Fibroblast of lung (primary cell): Measurements from ENCODE around the gene FRMD4A. TPM values are rescaled to one million over a fixed set of nuclear protein-coding genes. Genes with fewer than 3 reads are reported as not detected.

Source experiments
- DNase-seq, 2 donors: peaks; one replicate each; pipeline versions ENCODE4 v3.0.0 to v3.0.0-alpha.2; 2010; ENCODE audit warnings: low read depth in 2 of 2
- H2AFZ ChIP-seq: 2 replicates; pipeline ENCODE4 v1.5.1; 2012; ENCODE audit warnings: low read length, control low read depth, inconsistent platforms
- H3K27ac ChIP-seq: 2 replicates; pipeline ENCODE4 v1.5.1; 2011; ENCODE audit warnings: low read length, control low read depth; ENCODE audit not compliant: insufficient read depth
- H3K27me3 ChIP-seq: 2 replicates; pipeline ENCODE4 v1.5.1; 2011; ENCODE audit warnings: mild to moderate bottlenecking, low read length; ENCODE audit not compliant: control insufficient read depth, insufficient read depth
- H3K36me3 ChIP-seq: 2 replicates; pipeline ENCODE4 v1.5.1; 2011; ENCODE audit warnings: low read length; ENCODE audit not compliant: control insufficient read depth, insufficient read depth
- H3K4me1 ChIP-seq: 2 replicates; pipeline ENCODE4 v1.5.1; 2011; ENCODE audit warnings: low read length; ENCODE audit not compliant: control insufficient read depth, insufficient read depth; ENCODE audit errors: extremely low read depth
- H3K4me2 ChIP-seq: 2 replicates; pipeline ENCODE4 v1.5.1; 2011; ENCODE audit warnings: low read length, control low read depth; ENCODE audit not compliant: insufficient read depth; ENCODE audit errors: extremely low read depth
- H3K4me3 ChIP-seq, 4 experiments: fragments of 200-600 bp in 1 of 4; sonication (generic) in 1 of 4; replicated peaks in 1 of 4; 2 replicates each; pipeline ENCODE4 v1.5.1; 2011 to 2016; ENCODE audit warnings: low read length in 4 of 4, low read depth in 3 of 4, mild to moderate bottlenecking in 3 of 4, control low read depth in 2 of 4, inconsistent platforms in 1 of 4, mixed read lengths in 1 of 4; ENCODE audit not compliant: insufficient read depth in 1 of 4; ENCODE audit errors: control extremely low read depth in 1 of 4
- H3K79me2 ChIP-seq: 2 replicates; pipeline ENCODE4 v1.5.1; 2012; ENCODE audit warnings: mild to moderate bottlenecking, low read length, inconsistent platforms; ENCODE audit not compliant: control insufficient read depth, insufficient read depth
- H3K9ac ChIP-seq: 2 replicates; pipeline ENCODE4 v1.5.1; 2011; ENCODE audit warnings: mild to moderate bottlenecking, low read length, control low read depth; ENCODE audit not compliant: insufficient read depth
- H3K9me3 ChIP-seq: 2 replicates; pipeline ENCODE4 v1.5.1; 2012; ENCODE audit warnings: low read depth, low read length; ENCODE audit not compliant: control insufficient read depth, insufficient read depth
- H4K20me1 ChIP-seq: 2 replicates; pipeline ENCODE4 v1.5.1; 2011; ENCODE audit warnings: low read length; ENCODE audit not compliant: control insufficient read depth, insufficient read depth; ENCODE audit errors: extremely low read depth
- EZH2 ChIP-seq: IDR thresholded peaks from 2 replicates; pipeline ENCODE4 v1.5.1; 2012; ENCODE audit warnings: low read length, control low read depth, mild to moderate bottlenecking; ENCODE audit errors: missing control alignments
- polyA plus RNA-seq, 2 donors: library from polyadenylated mRNA; depleted of rRNA in 1 of 2; stranded (reverse) in 1 of 2; unstranded in 1 of 2; fragments of >200 nt; gene quantifications; 2 replicates each; pipeline ENCODE4 v1.2.1, GENCODE V29; 2011 to 2012; ENCODE audit warnings: missing spikeins in 1 of 2
- total RNA-seq: library from RNA; depleted of rRNA; stranded (reverse); fragments of >200 nt; gene quantifications from 2 replicates; pipeline ENCODE4 v1.2.1, GENCODE V29; 2014
- TF ChIP-seq, protein P1 (sequence below), 2 donors: IDR thresholded peaks in 1 of 2; conservative IDR thresholded peaks in 1 of 2; 1 replicate in 1 of 2; 2 replicates in 1 of 2; pipeline ENCODE4 v1.5.1; 2011 to 2012; ENCODE audit warnings: low read length in 2 of 2, control low read depth in 1 of 2, inconsistent platforms in 1 of 2, low read depth in 1 of 2, mild to moderate bottlenecking in 1 of 2

Gene FRMD4A
- total and polyA plus RNA-seq, 2 donors (not counting 1 experiment from before 2014, with no cell fraction given) = 26.9 to 63.6 TPM

DNA sequence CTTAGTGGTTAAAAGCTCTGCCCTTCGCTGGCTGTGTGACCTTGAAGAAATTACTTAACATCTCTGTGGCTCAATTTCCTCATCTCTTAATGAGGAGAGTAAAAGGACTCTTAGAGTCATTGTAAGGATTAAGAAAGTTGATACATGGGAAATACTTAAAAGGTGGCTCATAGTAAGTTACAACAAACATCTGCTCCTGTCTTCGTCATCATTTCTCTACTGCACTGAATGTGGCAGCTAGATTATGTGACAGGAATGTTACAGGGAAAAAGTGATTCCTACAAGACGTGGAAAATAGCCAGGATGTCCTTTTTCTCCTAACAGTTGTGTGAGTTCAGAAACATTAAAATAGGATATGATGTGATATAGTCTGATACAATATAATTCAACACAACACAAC, 184.7 kb downstream of the FRMD4A start:
- no peak overlapping the region for H3K9ac ChIP-seq
- peak overlapping the region; percentile 26 for H3K27ac ChIP-seq
- TF ChIP-seq, protein P1, sequence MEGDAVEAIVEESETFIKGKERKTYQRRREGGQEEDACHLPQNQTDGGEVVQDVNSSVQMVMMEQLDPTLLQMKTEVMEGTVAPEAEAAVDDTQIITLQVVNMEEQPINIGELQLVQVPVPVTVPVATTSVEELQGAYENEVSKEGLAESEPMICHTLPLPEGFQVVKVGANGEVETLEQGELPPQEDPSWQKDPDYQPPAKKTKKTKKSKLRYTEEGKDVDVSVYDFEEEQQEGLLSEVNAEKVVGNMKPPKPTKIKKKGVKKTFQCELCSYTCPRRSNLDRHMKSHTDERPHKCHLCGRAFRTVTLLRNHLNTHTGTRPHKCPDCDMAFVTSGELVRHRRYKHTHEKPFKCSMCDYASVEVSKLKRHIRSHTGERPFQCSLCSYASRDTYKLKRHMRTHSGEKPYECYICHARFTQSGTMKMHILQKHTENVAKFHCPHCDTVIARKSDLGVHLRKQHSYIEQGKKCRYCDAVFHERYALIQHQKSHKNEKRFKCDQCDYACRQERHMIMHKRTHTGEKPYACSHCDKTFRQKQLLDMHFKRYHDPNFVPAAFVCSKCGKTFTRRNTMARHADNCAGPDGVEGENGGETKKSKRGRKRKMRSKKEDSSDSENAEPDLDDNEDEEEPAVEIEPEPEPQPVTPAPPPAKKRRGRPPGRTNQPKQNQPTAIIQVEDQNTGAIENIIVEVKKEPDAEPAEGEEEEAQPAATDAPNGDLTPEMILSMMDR (conservative IDR thresholded peaks at IDR 0.05 in 1 of 2, IDR thresholded peaks at IDR 0.05 in 1 of 2; ENCODE audit: low read depth in 1 of 2, low read length in 2 of 2) = no peak
- no peak for TF ChIP-seq EZH2

DNA sequence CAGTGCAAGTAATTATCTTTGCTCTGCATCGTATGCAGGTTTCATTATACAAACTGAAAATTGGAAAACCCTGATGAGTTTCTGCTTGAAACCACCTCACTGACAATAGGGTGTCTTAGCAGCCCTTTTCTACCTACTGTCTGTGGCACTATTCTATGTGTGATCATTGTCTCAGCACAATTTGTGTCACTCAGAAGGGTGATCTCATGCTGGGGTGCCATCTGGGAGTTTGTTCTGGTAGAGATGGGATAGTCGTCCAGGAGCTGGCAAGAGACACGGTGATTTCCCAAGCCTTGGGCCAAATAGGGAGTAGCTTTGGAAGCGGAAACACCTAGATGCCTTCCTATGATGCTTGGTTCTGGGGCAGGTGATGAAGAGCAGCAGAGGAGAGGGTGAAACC, 186.3 kb downstream of the FRMD4A start:
- Histone ChIP-seq H3K4me1 (peaks cover 3% of the 10 kb centered on the region), H3K4me3 (no peak overlapping the region), H3K4me2 (no peak overlapping the region), H2AFZ (no peak overlapping the region), H3K27me3 (peaks cover 2% of the 10 kb centered on the region), H3K79me2 (no peaks in the 10 kb centered on the region), H3K27ac (no peak overlapping the region), H3K9me3 (no peaks in the 10 kb centered on the region), H4K20me1 (no peaks in the 10 kb centered on the region), H3K9ac (no peak overlapping the region), H3K36me3 (no peaks in the 10 kb centered on the region)
- TF ChIP-seq, protein P1 (conservative IDR thresholded peaks at IDR 0.05 in 1 of 2, IDR thresholded peaks at IDR 0.05 in 1 of 2; ENCODE audit: low read depth in 1 of 2, low read length in 2 of 2) = no peak
- no peak for TF ChIP-seq EZH2
- no peak for DNase-seq

More for the DNA sequence above, 184.7 kb downstream of the FRMD4A start:
- Histone ChIP-seq H3K9me3 (no peaks in the 10 kb centered on the region), H4K20me1 (no peaks in the 10 kb centered on the region), H3K4me2 (peak overlapping the region; percentile 44), H3K36me3 (no peaks in the 10 kb centered on the region), H3K27me3 (no peaks in the 10 kb centered on the region), H3K4me3 (no peak overlapping the region), H3K4me1 (peaks cover 3% of the 10 kb centered on the region), H3K79me2 (no peaks in the 10 kb centered on the region), H2AFZ (no peak overlapping the region)
- DNase-seq = peak; percentile 83 to 87

DNA sequence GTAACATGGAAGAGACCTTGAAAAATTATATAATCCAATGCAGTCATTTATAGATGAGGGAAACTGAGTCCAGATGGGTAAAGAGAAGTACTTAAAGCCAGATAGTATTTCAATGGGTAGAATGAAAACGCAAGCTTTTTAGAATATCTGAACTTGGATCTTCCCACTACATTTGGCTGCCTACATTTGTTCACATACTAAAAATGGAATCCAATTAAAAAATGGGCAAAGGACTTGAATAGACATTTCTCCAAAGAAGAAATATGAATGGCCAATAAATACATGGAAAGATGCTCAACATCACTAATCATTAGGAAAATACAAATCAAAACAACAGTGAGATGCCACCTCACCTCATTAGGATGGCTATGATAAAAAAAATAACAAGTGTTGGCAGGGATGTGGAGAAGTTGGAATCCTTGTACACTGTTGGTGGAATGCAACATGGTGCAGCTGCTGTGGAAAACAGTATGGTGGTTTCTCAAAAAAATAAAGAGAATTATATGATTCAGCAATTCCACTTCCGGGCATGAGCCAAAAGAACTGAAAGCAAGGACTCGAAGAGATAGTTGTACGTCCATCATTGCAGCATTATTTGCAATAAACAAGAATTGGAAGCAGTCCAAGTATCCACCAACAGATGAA, 188.0 kb downstream of the FRMD4A start:
- no peak overlapping the region for H2AFZ ChIP-seq
- TF ChIP-seq EZH2 = no peak
- TF ChIP-seq, protein P1 (conservative IDR thresholded peaks at IDR 0.05 in 1 of 2, IDR thresholded peaks at IDR 0.05 in 1 of 2; ENCODE audit: low read depth in 1 of 2, low read length in 2 of 2) = no peak
- no peak overlapping the region for H3K4me3 ChIP-seq
- H3K27ac ChIP-seq = no peak overlapping the region
- no peak overlapping the region for H3K4me2 ChIP-seq
- H3K36me3 ChIP-seq = no peaks in the 10 kb centered on the region
- no peak overlapping the region for H3K9ac ChIP-seq
- no peaks in the 10 kb centered on the region for H4K20me1 ChIP-seq
- no peaks in the 10 kb centered on the region for H3K79me2 ChIP-seq
- H3K4me1 ChIP-seq = peaks cover 3% of the 10 kb centered on the region
- no peak for DNase-seq
- H3K9me3 ChIP-seq = no peaks in the 10 kb centered on the region
- H3K27me3 ChIP-seq = peaks cover 6% of the 10 kb centered on the region
